GM19351 (cell line): ENCODE results near the gene NDOR1.
A peak's percentile ranks its signal among the peaks of the same experiment; 100 is the strongest.

Experiments used
- ATAC-seq: cut with Tn5 transposase; IDR thresholded peaks from one replicate; pipeline ENCODE4 v1.9.1; 2021; ENCODE audit warnings: mild to moderate bottlenecking, moderate library complexity; ENCODE audit not compliant: unreplicated experiment

The NDOR1 gene

GRCh38 chr9:137182836-137183235, 22.7 kb upstream of the NDOR1 start:
- ATAC-seq = no peak

GRCh38 chr9:137183980-137184595, 21.4 kb upstream of the NDOR1 start:
- no peak for ATAC-seq

- ATAC-seq = no peak
These were observed 20.4 kb upstream of the NDOR1 start for GRCh38 chr9:137184881-137185660.

GRCh38 chr9:137185921-137186320, 19.6 kb upstream of the NDOR1 start:
- no peak for ATAC-seq

- ATAC-seq = no peak
These were observed 19.1 kb upstream of the NDOR1 start for GRCh38 chr9:137186385-137186784.

- no peak for ATAC-seq
These were observed 18.1 kb upstream of the NDOR1 start for GRCh38 chr9:137187386-137187785.

GRCh38 chr9:137188086-137188489, 17.4 kb upstream of the NDOR1 start:
- ATAC-seq = no peak

- ATAC-seq = peak; percentile 82
These were observed 16.8 kb upstream of the NDOR1 start, which contains the start of the genes ANAPC2 and SSNA1 for GRCh38 chr9:137188490-137189296. Gene ANAPC2 (minus strand): TSS chr9:137188560. CDS start chr9:137188532, 28 bp downstream. Gene SSNA1 (plus strand): TSS chr9:137188676. CDS start chr9:137188727, 51 bp downstream.

GRCh38 chr9:137189297-137190295, 15.9 kb upstream of the NDOR1 start:
- ATAC-seq = no peak

- no peak for ATAC-seq
These were observed 15.1 kb upstream of the NDOR1 start for GRCh38 chr9:137190315-137190856.

- ATAC-seq = no peak
These were observed 14.3 kb upstream of the NDOR1 start for GRCh38 chr9:137191245-137191644.

GRCh38 chr9:137191691-137192447, 13.6 kb upstream of the NDOR1 start:
- ATAC-seq = no peak

- no peak for ATAC-seq
These were observed 13.1 kb upstream of the NDOR1 start for GRCh38 chr9:137192448-137192780.

- ATAC-seq = no peak
These were observed 12.6 kb upstream of the NDOR1 start for GRCh38 chr9:137192859-137193258.

GRCh38 chr9:137193771-137194170, 11.7 kb upstream of the NDOR1 start:
- no peak for ATAC-seq

- ATAC-seq = no peak
These were observed 11.1 kb upstream of the NDOR1 start for GRCh38 chr9:137194388-137194787.

GRCh38 chr9:137194909-137195308, 10.6 kb upstream of the NDOR1 start:
- ATAC-seq = no peak

- no peak for ATAC-seq
These were observed 9.8 kb upstream of the NDOR1 start for GRCh38 chr9:137195525-137196220.
